GM19240 (cell line): ENCODE results near the gene CLDN34.

Experiments
- DNase-seq: peaks from one replicate; pipeline ENCODE4 v3.0.0; 2011; ENCODE audit warnings: low spot score; ENCODE audit not compliant: insufficient read length

Gene CLDN34, protein sequence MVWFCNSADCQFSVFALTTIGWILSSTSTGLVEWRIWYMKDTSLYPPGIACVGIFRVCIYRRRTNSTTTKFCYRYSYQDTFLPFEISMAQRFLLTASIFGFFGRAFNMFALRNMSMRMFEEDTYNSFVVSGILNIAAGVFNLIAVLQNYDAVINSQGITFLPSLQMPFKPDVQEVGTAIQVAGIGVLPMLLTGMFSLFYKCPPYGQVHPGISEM

DNA sequence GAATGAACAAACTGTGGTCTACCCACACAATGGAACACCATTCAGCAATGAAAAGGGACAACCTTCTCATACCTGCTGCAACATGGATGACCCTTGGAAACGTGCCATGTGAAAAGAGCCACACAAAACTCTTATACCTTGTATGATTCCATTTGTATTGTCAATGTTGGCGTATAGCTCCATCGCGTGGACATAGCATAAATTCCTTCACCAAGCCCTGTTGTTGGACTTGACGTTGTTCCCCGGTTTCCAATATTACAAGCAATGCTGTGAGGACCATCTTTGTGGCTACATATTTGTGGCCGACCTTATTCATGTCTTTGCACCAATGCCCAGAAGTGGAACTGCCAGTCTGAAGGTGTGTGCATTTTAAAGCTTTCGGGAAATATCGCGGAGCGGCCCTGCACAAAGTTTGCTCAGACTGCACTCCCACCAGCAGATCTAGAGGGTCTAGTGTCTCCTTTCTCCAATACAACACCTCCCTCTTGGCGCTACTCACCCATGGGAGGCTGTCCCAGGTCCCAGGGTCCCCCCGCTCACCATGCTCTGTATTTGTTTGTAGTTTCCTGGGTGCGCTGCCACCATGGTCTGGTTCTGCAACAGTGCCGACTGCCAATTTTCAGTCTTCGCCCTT, at the start of gene CLDN34:
CLDN34 (plus strand) TSS at position 584 of the 634 bp plus-strand sequence; CDS start at position 584, 0 bp downstream.
- DNase-seq, result no peak

DNA sequence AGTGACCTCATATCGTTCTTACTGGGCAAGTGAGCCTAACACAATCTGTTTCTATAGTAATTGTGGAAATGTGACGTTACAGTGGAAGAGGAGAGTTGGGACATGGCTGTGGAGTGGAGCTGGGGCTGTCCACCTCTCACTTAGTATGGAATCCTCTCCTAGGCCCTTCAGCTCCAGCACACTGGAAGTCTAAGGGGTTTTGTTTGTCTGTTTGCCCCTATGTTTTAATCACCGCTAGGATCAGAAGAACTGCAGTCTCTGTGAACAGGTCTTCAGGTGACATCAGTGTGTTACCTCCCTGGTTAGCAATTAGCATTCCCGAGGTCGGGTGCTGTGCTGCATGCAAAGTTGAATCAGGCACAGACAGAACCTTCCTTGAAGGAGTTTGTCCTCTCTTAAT, 49.3 kb upstream of the CLDN34 start:
- no peak for DNase-seq

DNA sequence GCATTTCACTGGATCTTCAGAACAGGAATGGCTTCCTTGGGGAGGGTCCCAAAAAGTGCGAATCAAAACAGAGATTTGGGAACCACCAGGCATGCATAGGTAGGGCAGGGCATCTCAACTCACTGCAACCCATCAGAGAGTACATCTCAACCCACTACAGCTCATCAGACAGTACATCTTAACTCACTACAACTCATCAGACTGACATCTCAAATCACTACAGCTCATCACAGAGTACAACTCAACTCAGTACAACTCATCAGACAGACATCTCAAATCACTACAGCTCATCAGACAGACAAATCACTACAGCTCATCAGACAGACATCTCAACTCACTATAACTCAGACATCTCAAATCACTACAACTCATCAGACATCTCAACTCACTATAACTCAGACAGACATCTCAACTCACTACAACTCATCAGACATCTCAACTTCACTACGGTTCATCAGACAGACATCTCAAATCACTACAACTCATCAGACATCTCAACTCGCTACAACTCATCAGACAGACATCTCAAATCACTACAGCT, 47.5 kb upstream of the CLDN34 start:
- no peak for DNase-seq

DNA sequence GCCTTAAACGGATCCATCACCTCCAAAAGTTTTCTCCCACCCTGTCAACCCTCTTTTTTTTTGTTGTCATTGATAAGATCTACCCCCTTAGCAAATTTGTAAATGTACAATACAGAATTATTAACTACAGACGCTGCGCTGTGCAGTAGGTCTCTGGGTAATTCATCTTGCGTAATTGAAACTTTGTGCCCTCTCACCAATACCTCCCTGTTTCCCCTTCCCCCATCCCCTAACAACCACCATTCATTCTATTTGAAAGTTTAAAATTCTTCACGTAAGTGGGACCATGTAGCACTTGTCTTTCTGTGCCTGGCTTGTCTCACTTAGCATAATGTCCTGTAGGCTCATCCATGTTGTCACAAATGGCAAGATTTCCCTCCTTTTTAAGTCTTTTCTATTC, 45.8 kb upstream of the CLDN34 start:
- no peak for DNase-seq

DNA sequence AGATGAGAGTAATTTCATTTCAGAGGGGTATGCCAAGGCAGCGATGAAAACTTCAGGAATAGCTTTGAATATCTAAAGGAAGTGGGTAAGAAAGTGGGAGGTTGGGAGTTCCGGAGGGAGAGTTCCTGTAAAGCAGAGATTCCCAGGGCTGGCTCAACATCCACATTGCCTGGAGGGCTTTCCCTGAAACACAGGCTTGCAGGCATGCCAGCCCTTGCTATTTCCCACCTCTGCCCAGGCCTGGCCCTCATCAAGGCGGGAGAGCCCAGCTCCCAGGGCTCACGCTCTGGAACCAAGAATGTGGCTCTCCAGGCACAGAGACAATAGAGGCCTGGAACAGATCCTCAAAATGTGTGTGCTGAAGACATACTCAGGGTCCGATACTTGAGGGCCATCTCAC, 43.8 kb upstream of the CLDN34 start:
- no peak for DNase-seq

DNA sequence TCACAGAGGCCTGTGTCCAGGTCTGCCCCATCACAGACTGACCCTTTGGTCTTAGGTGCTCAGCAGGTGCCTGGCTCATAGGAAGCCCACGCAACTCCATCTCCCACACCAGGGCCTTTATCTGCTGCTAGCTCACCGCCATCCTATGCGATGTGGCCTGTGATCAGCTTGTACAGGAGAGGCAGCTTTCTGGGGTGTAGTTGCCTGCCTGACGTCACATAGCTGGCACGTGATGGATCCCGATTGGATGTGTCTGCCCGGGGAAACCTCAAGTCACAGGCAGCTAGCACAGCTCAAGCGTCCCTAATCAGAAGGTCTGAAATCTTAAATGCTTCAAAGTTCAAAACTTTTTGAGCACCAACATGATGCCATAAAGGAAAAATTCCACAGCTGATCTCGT, 41.2 kb upstream of the CLDN34 start:
- DNase-seq, result no peak

DNA sequence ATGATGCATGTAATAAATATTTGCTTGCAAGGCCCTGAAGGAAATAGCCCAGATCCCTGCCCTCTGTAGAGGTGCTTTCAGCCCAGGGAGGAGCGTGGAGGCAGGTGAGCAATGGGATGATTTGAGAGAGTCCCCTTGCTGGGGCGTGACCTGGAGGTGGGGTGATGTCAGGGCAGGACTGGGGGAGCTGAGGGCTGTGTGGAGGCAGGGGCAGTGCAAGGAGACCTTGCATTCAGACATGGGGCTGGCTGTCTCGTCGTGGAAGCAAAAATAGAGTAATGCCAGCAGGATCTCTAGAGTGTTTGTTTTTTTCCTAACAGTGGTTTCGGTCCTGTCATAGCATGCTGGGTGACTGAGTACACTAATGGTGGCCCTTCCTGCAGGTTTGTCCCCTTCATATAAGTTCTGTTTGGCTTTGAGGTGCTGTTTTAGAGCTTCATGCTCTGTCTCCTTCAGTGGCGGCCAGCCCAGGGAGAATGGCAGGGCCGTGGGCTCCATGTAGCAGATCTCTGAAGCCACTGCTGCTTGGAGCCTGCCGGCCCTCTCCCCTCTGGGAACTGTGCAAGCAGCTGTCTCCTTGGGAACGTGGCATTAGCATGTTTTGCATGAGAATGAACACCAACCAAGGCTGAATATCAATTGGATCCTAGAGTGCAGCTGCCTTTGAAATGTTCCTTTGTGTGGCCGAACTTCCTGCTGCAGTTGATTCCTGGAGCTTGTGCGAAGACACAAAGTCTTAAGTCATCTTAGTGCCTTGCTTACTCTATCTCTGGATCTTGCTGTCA, 39.3 kb upstream of the CLDN34 start:
- DNase-seq, result no peak

DNA sequence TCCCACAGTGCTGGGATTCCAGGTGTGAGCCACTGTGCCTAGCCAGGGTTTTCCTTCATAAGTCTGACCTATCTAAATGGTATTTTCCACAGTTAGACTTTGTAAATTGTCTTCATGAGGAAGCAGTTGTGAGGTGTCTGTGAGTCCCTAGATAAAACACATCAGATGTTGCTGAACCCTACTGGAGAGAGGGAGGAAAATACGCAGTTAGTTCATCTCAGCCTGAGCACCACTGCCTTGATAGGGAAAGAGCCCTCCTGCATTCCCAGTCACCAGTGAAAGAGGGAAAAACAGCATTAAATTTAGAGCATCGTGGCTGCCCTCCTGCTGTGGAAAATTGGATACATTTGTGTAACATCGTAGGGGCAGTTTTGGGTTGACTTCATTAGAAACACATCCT, 31.7 kb upstream of the CLDN34 start:
- DNase-seq, result no peak

DNA sequence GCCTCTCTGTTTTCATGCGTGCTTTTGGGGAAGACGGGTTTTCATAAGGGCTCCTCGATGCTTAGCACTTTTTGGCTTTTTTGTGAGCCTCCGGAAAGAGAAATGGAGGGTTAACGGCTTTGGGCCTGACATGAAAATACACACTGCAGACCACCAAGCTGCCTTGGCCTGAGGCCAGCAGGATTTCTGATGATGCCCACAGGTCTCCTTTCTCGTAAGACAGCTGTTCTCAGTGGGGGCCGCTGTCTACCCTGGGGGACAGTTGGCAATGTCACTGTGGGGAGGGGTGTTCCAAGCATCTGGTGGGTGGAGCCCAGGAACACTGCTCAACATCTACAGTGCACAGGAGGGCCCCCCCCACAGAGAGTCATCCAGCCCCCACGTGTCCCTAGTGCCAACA, 29.4 kb upstream of the CLDN34 start:
- no peak for DNase-seq

DNA sequence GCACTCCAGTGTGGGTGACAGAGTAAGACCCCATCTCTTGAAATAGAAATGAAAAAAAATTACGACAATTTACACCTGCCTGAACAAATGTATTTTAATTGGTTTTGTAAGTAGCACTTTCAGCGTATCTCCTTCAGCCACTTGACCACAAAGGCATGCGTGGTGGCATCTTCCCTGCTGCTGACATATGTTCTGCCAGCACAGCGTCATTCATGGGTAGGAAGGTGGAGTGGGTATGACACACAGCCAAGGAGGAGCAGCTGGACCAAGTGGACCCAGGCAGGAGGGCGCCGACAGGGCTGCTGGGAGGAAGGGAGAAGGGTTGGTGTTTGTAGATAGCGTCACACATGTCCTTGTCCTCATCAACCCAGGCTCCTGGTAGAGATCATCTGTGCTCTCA, 28.6 kb upstream of the CLDN34 start:
- DNase-seq, result no peak

DNA sequence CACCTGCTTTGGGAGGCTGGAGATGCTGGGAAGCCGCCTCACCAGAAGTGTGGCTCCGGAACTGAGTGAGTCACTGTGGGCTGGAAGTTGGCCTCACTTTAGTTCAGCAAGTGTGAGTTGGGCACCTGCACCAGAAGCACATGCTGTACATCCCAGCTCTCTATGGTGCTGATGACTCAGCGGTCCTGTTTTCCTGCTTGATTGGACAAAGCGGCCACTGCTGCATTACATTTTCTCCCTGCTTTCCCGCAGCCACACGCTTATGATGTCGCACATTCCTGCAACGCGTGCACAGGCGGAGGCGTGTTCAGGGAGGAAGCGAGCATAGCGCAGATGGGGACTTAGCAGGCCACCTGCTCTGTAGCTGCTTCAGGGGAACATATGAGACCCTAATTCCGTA, 26.7 kb upstream of the CLDN34 start:
- no peak for DNase-seq

DNA sequence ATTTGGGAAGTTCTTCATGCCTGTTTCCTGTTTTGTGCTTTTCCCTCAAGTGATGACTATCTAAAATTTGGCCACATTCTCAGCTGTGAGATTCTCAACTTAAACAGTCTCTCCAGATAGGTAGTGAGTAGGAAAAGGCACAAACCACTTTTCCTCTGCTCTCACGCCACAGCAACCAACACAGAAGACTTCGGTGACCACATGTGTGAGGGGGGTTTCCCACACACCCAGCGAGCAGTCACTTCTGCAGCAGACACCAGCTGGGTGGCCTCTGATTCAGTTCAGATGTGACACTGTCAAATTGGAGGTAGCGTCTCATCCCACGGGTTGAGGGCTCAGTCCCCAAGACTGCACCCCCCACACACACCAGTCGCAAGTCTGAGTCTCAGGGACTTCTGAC, 25.1 kb upstream of the CLDN34 start:
- DNase-seq, result peak; percentile 18

DNA sequence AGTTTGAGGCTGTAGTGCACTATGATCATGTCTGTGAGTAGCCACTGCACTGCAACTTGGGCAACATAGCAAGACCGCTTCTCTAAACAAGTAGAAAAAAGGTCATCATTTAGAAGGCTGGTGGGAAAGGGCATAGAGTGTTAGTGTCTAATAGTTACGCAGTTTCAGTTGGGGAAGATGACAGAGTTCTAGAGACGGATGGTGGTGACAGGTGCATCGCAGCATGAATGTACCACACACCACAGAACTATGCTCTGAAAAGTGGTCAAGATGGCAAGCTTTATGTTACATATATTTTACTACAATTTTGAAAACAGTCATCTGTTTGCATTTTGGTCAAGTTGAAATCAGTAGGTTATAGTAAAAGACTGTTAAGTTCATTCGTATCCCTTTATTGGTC, 23.7 kb upstream of the CLDN34 start:
- DNase-seq, result no peak

DNA sequence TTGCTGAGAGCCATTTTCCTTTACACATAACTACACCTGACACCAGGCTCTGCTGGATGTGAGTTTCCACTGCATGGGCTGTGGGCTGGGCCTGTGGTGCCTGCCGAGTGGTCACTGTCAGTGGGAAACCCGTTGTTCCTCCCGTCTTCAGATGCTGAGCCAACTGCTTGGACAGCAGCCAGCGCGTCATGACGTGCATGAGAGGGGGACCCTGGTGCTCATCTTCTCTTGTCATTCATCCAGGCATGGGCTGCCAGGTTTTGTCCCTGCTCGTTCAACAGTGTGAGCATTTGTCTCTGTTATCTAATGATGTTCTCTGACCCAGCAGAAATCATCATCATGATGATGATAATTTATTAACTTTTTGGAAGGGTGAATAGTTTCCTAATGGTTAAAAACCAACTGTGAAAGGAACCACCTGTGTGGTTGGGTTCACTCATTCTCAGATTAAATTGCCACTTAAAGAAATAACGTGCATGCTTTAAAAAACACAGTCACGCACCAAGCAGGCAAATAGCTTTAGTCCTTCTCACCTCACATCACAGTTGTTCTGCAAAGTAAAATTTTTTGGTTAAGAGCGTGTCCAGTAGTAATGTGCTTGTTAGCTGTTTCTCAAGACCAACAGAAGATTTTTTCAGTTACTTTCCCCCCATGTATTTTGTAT, 19.9 kb upstream of the CLDN34 start:
- DNase-seq, result no peak

DNA sequence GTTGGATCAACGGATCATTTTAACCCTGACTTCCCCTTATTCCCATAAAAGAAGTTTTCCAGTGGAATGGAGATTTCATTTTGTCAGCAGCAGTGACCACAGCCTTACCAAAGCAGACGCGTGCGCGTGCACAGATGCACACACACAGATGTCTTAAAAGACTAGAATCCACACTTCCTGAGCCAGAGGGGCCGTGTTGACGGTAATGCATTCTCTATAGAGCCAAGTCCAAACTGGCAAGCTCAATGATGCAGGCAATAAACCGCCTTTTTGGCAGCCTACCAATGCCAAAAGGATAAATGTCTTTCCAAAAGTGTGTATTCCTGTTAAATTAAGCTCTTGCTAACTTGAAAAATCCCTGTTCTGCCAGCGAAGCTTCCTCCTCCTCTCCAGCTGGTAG, 18.8 kb upstream of the CLDN34 start:
- DNase-seq, result no peak

DNA sequence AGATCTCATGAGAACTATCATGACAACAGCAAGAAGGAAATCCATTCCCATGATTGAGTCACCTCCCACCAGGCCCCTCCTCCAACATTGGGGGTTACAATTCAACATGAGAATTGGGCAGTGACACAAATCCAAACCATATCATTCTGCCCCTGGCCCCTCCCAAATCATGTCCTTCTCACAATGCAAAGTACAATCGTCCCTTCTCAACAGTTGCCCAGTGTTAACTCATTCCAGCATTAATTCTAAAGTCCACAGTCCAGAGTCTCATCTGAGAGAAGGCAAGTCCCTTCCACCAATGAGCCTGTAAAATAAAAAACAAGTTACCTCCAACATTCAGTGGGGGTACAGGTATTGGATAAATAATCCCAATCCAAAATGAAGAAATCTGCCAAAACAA, 14.9 kb upstream of the CLDN34 start:
- no peak for DNase-seq

DNA sequence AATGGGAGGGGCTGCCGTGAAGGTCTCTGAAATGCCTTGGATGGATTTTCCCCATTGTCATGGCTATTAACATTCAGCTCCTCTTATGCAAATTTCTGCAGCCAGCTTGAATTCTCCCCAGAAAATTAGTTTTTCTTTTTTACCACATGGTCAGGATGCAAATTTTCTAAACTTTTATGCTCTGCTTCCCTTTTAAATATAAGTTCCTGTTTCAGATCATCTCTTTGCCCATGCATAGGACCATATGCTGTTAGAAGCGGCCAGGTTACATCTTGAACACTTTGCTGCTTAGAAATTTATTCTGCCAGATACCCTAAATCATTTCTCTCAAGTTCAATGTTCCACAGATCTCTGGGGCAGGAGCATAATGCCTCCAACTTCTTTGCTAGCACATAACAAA, 13.8 kb upstream of the CLDN34 start:
- DNase-seq, result no peak

DNA sequence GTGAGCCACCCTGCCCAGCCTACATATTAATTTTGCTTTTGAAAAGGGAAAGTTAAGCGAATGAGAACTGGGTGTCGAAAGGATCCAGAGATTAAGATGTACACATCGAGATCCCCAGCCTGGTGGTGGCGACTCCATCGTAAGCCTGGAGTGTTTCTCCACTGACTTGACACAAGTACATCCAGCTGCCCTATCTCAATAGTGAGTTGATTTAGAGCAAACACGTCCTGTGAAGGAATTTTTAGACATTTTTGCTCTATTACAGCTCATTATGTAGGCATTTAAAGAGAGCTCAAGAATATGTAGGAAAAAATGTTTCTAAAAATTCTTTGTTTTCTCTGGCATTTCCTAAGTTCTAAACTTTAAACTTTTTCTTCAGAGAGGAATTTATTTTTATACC, 11.7 kb upstream of the CLDN34 start:
- no peak for DNase-seq

DNA sequence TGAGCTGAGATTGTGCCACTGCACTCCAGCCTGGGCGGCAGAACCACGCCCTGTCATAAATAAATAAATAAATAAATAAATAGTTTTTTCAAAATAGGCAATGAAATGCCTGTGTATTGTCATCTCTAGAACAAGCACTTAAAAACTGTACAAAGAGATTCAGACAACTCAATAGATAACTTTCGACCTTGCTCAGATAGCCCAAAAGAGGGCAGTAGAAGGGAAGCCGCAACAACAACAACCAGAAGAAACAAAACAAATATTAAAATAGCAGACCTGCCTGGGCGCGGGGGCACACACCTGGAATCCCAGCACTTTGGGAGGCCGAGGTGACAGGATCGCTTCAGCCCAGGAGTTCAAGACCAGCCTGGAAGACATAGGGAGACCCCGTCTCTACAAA, 9.4 kb upstream of the CLDN34 start:
- no peak for DNase-seq

DNA sequence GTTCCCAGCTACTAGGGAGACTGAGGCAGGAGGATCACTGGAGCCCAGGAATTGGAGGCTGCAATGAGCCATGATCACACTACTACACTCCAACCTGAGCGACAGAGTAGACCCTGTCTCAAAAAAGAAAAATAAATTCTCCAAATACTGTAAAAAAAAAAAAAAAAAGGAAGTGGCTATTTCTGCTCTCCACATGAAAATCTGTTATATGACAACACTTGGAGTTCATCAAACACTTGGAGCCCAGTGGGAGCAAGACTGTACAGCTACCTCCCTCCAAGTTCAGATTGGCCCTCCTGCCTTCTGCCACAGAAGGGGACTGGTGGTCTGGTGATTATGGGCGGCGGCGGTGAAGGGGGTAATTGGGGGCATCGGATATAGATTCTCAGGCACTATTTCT, 9.0 kb upstream of the CLDN34 start:
- no peak for DNase-seq

DNA sequence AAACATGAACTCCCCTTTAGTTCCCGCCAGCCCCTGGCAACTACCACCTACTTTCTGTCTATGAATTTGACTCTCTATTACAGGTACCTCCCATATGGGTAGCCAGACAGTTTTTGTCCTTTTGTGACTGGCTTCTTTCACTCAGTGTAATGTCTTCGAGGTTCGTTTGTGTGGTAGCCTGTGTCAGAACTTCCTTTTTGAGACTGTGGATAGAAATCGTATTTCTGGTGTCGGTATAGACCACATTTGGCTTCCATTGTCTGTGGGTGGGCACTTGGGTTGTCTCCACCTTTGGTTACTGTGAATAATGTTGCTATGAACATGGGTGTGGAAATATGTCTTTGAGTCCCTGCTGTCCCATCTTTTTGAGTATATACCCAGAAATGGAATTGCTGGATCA, 5.4 kb upstream of the CLDN34 start:
- no peak for DNase-seq

DNA sequence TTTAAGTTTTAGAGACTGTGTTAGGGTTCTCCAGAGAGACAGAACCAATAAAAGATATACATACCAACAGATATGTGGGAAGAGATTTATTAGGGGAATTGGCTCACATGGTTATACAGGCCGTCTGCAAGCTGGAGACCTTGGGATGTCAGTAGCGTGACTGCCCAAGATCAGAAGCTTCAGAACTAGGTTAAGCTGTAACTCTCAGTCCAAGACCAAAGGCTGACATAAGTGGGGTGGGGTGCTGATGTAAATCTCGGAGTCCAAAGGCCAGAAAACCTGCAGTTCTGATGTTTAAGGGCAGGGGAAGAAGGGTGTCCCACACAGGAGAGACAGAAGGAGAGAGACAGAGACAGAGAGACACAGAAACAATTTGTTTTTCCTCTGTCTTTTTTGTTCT, 10.5 kb downstream of the CLDN34 start:
- no peak for DNase-seq
